UCSD-AML1 (cell line): ENCODE measurements around the gene EPN2.
"Not testable (repeated sequence)": the region's sequence is repeated elsewhere in the genome, so short reads cannot be mapped to it uniquely, and the experiment has no call there.

ENCODE experiments used
- DNase-seq: peaks from one replicate; lab custom pipeline; 2025; ENCODE audit not compliant: unreplicated experiment; lab: John Stamatoyannopoulos, UW

EPN2 gene

DNA sequence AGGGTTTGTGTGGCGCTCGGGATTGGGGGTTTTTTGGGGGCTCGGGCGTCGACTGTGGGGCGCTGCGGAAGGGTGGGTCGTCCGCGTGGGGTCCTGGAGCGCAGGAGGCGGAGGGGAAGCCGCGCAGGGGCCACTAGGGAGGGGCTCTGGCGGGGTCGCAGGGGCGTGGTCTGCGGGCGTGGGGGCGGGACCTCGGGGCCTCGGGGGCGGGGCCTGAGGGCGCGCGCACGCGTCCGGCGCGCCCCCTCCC lies at the start of gene EPN2:
TSS of gene EPN2 (plus strand) at position 228 of the 250 bp plus-strand sequence. CDS start 45,754 bp downstream, outside the sequence.
- DNase-seq, result not testable (repeated sequence)

DNA sequence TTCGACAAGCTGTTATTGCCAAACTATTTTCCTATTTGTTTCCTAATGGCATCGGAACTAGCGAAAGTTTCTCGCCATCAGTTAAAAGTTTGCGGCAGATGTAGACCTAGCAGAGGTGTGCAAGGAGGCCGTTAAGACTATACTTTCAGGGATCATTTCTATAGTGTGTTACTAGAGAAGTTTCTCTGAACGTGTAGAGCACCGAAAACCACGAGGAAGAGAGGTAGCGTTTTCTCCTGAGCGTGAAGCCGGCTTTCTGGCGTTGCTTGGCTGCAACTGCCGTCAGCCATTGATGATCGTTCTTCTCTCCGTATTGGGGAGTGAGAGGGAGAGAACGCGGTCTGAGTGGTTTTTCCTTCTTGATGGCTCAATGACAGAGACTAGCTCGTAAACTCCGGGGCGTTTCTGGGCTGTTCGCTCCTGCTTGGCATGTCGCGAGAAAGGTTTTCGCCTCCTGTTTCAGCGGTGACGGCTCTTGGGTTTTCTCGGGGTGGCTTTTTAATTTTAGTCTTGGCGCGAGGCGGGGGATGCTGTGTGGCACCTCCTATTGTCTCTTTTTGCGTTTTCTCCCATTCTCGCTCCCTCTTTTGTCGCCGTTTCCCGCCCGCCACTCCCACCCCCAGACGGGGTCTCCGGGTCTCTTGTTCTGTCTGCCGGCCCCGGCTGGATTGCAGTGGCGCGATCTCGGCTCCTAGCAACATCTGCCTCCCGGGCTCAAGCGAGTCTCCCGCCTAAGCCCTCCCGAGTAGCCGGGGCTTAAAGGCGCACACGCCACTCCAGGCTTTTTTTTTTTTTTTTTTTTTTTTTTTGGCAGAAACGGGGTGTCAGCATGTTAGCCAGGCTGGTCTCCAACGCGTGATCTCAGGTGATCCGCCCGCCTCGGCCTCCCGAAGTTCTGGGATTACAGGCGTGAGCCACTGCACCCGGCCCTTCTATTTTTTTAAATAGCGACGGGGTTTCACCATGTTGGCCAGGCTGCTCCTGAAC lies 49.0 kb upstream of the EPN2 start:
- not testable (repeated sequence) for DNase-seq

DNA sequence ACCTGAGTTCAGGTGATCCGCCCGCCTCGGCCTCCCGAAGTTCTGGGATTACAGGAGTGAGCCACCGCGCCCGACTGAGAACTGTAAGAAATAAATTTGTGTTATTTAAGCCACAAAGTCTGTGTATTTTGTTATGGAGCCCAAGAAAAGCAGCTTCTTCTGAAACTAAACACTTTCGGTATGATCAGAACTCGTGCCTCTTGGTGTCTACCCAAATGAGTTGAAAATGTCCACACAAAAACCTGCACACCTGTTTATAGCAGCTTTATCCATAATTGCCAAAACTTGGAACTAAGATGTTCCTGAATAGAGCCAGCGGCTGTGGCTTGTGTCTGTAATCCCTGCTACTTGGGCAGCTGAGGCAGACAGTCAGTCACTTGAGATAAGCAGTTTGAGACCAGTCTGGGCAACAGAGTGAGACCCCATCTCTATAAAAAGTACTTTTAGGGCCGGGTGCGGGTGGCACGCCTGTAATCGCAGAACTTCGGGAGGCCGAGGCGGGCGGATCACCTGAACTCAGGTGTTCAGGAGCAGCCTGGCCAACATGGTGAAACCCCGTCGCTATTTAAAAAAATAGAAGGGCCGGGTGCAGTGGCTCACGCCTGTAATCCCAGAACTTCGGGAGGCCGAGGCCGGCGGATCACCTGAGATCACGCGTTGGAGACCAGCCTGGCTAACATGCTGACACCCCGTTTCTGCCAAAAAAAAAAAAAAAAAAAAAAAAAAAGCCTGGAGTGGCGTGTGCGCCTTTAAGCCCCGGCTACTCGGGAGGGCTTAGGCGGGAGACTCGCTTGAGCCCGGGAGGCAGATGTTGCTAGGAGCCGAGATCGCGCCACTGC lies 48.1 kb upstream of the EPN2 start:
- not testable (repeated sequence) for DNase-seq

DNA sequence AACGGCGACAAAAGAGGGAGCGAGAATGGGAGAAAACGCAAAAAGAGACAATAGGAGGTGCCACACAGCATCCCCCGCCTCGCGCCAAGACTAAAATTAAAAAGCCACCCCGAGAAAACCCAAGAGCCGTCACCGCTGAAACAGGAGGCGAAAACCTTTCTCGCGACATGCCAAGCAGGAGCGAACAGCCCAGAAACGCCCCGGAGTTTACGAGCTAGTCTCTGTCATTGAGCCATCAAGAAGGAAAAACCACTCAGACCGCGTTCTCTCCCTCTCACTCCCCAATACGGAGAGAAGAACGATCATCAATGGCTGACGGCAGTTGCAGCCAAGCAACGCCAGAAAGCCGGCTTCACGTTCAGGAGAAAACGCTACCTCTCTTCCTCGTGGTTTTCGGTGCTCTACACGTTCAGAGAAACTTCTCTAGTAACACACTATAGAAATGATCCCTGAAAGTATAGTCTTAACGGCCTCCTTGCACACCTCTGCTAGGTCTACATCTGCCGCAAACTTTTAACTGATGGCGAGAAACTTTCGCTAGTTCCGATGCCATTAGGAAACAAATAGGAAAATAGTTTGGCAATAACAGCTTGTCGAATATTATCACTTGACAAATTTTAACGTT lies 47.3 kb upstream of the EPN2 start:
- not testable (repeated sequence) for DNase-seq

DNA sequence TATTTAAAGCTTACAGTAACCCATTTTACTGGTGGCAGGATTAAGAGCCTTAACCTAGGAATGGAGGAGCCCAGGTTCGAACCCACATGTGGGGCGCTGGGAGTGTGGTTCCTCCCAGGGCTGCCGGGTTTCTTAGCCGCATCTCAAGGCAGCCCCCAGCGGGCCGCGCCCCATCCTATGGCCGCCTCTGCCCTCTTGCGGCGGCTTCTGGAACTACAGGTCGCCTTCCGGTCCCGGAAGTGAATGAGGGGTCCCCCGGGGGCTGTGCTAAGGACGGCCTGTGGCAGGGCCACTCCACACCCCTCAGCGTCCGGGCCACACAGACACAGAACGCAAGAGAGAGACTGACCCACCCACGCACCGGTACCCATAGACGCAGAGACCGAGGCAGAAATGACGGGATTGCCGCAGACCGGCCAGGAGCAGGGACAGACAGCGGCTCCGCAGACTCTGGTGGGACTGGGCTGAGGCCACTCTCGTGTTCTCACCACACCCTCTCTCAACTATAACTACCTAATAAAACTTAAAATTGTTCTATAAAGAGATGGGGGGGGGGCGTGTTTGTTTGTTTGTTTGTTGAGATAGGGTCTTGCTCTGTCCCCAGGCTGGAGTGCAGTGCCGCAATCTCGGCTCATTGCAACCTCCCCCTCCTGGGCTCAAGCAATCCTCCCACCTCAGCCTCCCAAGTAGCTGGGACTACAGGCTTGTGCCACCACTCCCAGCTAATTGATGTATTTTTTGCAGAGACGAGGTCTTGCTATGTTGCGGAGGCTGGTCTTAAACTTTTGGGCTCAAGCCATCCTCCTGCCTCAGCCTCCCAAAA lies 40.6 kb upstream of the EPN2 start:
- DNase-seq, result not testable (repeated sequence)

DNA sequence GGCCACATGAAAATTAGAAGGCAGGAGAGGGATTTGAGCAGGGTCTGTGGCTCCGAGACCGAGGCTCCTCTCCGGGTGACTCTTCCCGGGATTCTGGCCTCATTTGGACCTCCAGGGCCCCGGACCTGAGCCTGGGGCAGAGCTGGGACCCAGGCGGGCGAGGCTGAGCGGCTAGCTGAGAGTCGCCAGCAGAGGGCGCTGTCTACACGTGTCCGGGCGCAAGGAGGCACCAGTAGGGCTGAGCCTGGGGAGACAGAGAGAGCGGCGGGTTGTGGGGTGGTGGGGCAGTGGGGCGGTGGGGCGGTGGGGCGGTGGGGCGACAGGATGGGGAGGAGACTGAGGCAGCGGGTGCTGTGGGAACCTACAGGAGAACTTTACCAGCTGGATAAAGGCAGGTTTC lies 34.7 kb upstream of the EPN2 start:
- not testable (repeated sequence) for DNase-seq

DNA sequence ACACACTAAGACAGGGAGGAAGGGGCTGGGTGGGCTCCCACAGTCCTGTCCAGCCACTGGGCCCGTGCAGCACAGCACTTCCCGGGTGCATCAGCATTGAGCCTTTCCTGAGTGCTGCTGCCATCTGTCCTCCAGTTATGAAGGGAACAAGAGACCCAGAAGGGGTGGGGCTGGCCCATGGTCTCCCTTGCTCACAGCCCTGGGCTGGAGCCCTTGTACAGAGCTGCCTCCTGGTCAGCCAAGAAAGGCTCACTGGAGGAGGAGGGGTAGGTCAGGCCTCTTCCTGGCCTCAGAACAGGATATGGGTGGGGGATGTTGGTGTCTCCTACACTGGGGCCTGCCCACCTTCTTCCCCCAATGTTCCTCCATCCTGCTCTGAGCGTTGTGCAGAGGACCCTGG lies 33.7 kb upstream of the EPN2 start:
- DNase-seq, result not testable (repeated sequence)

DNA sequence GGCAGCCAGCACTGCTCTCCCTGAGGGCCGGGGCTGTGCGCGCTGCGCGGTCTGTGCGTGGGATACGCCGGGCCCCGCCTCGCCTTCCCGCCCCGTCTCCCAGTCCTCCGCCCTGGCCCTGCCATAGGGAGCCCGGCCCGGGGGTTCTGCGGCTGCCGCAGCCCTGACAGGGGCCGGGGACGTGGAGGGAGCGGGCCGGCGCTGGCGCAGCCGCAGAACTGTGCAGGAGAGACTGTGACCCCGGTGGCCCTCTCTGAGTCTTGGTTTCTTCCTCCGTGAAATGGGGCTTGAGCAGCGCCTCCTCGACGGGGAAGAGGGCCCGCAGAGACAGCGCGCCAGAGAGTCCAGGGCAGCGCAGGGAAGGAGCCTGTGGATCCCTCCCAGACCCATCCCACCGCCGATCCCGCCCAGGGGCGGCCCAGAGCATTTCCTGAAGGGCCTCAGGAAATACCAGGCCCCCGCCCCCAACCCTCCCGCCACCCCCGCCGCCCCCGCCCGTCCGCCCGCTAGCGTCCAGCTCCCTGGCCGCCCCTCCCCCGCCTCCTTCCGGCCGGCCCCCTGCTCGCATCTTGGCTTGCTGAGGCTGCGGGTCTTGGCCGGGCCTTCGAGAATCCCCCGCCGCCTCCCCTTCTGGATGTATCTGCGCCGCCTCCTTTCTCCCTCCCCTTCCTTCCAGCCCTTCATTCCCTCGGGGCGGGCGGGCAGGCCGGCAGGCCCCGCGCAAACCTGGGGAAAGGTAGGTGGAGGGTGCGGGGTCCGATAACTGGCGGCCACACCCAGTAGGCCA lies 21.9 kb upstream of the EPN2 start:
- DNase-seq, result not testable (repeated sequence)

DNA sequence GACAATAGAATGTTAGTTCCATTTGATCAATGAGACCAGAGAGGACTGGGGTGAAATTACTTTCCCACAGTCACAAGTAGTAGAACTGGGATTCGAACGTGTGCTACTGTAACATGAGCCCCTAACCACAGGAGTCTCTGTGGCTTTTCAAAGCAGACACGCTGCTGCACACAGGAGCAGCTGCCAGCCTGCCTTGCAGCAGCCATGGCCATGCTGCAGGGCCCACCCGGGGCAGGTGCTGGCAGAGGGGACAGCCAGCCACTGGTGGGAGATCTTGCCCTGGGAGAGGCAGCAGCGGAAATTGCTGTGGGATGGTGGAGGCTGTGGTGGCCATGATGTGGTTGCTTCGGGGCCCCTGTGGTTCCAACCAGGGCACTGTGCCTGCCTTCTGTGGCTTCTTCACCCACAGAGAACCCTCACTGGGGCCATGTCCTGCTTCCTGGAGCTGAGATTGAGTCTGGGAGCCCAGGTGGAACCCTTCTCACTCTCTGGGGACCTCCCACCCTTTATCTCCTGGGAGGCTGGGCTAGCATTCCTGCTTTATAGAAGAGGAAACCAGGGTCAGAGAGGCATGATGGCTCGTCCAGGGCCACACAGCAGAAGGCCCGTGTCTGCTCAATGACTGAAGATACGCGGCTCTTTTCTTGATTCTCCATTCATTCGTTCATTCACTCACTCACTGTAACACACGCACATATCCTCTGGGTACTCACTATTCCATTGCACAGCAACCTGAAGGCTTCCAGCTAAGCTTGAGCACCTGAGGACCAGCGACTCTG lies 20.8 kb upstream of the EPN2 start:
- DNase-seq, result not testable (repeated sequence)

DNA sequence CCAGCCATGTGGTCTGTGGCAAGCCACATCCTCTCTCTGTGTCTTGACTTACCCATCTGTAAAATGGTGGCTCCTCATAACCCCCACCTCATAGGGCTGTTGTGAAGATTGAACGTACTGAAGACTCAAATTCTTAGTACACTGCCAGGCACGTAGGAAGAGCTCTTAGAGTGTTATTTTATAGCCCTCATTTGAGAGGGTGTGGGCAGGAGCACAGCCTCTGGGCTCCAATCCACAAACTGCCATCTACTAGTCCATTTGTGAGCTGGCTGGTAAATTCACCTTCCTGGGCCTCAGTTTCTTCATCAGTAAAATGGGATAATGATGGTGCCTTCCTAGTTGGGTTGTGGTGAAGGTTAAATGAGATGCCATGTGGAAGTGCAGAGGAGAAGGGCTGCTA lies 18.3 kb upstream of the EPN2 start:
- DNase-seq, result not testable (repeated sequence)

DNA sequence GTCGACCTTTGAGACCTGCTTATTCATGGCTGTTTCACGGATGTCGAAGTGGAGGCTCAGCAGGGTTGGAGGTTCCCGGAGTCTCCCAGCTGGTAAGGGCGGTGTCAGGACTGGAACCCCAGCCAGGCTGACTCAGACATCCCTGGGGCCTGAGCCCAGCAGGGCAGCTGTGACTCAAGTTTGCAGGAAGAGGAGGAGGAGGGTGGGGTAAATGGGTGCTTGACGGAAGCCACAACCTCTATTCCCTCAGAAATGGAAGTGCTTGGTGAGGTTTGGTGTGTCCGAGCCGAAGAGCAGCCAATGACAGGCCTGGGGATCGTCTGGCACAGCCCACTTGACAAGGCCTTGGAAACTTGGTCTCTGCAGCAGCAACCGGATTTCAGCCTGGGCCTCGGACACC lies 17.8 kb upstream of the EPN2 start:
- DNase-seq, result not testable (repeated sequence)

DNA sequence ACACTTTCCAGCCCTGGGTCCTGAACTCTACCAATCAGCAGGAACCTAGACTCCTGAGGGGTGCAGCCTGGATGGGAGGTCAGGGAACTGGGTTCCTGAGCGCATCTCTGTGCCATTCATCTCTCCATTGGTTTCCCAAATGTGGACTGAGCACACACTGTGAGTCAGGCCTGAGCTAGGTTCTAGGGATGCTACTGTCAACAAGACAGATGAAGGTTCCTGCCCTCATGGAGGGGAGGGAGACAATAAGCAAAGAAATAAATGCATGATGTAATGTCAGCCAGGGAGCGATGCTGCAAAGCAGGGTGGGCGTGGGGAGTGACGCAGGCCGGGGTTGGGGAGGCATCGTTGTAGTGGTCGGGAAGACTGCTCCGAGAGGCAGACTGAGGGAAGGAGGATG lies 17.0 kb upstream of the EPN2 start:
- not testable (repeated sequence) for DNase-seq

DNA sequence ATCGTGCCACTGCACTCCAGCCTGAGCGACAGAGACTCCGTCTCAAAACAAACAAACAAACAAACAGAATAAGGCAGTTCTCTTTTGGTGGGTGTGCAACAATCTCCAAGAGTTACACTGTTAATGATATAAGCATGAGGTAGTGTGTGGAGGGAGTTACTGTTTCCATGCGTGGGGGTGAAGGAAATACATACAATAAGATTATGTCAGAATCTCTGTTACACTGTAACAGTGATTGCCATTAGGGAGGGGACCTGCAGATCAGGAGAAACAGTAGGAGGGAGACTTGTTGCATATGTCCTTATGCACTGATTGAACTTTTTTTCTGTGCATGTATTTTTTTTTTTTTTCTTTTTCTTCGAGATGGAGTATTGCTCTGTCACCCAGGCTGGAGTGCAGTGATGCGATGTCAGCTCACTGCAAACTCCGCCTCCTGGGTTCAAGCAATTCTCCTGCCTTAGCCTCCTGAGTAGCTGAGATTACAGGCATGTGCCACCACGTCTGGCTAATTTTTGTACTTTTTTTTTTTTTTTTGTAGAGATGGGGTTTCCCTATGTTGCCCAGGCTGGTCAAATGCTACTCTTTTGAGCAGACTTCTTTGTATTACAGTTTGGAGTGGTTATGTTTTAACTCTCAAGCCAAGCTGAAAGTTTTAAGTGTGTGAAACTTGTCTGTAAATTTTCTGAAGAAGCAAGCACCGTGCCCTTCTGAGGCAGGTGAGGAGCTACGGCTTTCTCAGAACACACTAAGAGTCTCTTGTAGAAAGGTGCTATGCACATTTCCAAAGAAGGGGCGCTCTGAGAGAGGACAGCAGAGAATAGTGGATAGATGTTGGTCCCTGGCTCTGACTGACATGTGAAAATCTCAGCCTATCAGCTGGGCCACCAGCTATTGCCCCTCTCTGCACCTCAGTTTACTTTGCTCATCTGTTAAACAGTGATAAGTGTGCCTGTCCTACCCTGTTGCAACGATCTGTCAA lies 10.3 kb upstream of the EPN2 start:
- DNase-seq, result not testable (repeated sequence)

DNA sequence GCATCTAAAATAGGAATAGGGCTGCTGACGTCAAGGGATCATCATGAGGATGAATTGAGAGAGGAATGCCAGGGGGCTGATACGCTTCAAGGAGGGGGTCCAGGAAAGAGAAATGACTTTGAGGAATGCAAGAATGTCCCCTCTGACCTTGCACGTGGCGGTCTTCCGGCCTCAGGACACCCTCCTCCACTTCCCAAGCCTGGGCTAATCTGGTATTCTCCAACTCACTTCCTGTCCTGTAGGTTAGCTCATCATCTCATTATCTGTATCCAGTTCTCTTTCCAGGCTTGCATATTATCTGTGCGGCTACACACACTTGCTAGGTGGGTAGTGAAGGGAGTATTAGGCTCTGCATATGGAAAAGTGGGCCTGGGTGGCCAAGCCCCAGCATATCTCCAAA lies 2.5 kb upstream of the EPN2 start:
- not testable (repeated sequence) for DNase-seq

DNA sequence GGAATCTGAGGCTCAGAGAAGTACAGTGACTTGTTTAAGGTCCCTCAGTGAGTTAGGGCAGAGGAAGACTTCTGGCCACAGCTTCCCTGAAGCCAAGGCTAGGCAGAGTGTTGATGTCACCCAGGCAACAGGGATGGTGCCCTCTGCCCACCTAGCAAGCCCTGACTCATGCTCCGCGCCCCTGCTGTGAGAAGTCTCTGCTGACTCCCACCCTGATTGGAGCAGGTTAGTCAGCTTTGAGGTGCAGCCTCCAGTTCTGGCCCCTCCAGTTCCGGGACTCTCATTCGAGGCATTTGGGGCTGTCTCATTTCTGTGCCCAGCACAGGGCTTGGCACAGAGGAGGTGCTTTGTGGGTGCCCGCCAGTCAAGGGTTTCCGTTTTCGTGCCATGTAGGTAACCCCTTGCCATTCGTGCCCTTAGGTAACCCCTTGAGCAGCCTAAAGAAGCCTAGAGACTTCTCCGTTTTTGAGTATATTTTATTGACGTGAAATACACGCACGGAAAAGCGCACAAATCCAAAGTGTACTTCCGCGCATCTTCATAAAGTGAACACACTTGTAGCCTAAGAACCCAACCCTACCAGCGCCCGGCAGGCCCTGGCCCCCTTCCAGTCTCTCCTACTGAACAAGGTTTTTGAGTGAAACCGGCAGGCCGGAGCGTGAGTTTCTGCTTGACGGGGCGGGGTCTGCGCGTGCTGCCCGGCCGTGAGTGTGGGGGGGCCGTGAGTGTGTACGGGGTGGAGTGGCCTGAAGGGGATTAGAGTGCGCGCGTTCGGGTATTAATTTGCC lies 621 bp upstream of the EPN2 start:
- DNase-seq, result not testable (repeated sequence)

DNA sequence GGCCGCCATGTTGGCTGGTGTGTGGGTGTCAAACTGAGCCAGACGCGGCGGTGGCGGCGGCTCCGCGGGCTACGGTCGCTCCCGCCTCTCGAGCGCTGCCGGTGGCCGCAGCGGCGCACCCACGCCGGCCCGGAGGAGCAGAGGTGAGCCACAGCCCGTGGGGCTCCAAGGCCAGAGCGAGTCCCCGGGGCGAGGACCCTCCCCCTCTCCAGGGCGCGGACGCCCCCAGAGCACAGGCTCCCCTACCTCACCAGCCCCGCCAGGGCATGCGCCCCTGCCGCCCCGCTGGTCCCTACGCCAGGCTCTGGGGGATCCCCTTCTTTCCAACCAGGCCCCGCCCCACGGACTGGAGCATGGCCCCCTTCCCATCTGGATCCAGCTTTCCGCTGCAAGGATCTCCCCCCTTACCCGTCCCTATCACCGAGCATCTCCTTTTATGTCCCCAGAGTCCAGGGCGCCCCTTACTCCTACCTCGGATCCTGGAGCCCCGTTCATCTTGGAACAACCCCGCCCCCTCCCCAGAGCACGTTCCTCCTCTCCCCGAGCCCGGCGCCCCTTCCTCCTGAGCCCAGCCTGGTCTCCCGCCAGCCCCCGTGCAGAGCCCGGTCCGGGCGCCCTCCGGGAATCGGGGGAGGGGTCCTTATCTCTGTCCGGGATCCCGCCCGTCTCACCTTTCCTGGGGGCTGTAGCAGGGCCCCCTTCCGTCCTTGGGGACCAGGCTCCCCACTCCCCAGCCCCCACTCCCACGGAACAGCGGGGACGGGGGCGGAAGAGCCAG lies 412 bp downstream of the EPN2 start:
- no peak for DNase-seq
